ENCODE data around the gene PERM1. TPM values are rescaled to one million over a fixed set of nuclear protein-coding genes. Genes with fewer than 3 reads are reported as not detected.
A peak's percentile ranks its signal among the peaks of the same experiment; 100 is the strongest.

Gene PERM1
- total and polyA plus RNA-seq, 2 of the 13 experiments (the other 11 are each of a cell fraction or from before 2014, with no cell fraction given), result 0.04 to 0.29 TPM

- peak; percentile 66 for TF ChIP-seq ZNF574 (CRISPR knock-in tag; IDR thresholded peaks at IDR 0.05)
- TF ChIP-seq MAZ (IDR thresholded peaks at IDR 0.05; ENCODE audit: borderline replicate concordance, low read depth, low read length), result peak; percentile 85; the same call in 1 of the 2 replicates
- TF ChIP-seq MAZ (CRISPR knock-in tag; IDR thresholded peaks at IDR 0.05; ENCODE audit: low read depth), result peak; percentile 72
- no peak for TF ChIP-seq ZFP36L2 (CRISPR knock-in tag; IDR thresholded peaks at IDR 0.05)
- no peak for TF ChIP-seq EP300 (IDR thresholded peaks at IDR 0.05; ENCODE audit: low read depth in 2 of 2, low read length in 2 of 2)
- TF ChIP-seq EP300 (CRISPR knock-in tag; IDR thresholded peaks at IDR 0.05; ENCODE audit: borderline replicate concordance), result peak; percentile 44; the same call in 1 of the 2 replicates
- no peak for TF ChIP-seq KDM5A (IDR thresholded peaks at IDR 0.05; ENCODE audit: borderline replicate concordance, low read length)
- TF ChIP-seq ZNF543 (CRISPR knock-in tag; IDR thresholded peaks at IDR 0.05), result peak; percentile 67; the same call in 1 of the 2 replicates
- TF ChIP-seq ATF1 (CRISPR knock-in tag; IDR thresholded peaks at IDR 0.05), result peak; percentile 94
- TF ChIP-seq HNRNPUL1 (IDR thresholded peaks at IDR 0.05; ENCODE audit: low read depth, low read length), result no peak
- peak; percentile 83 for TF ChIP-seq ZNF616 (CRISPR knock-in tag; IDR thresholded peaks at IDR 0.05; ENCODE audit: low read depth)
- TF ChIP-seq ZNF749 (CRISPR knock-in tag; IDR thresholded peaks at IDR 0.05; ENCODE audit: borderline replicate concordance), result peak; percentile 22; the same call in 1 of the 2 replicates
- peak; percentile 82 for TF ChIP-seq TAF1 (CRISPR knock-in tag; IDR thresholded peaks at IDR 0.05)
- TF ChIP-seq ZNF337 (CRISPR knock-in tag; IDR thresholded peaks at IDR 0.05; ENCODE audit: borderline replicate concordance, low read depth), result 0 out of 2 replicates have a peak, but pooled peaks have one; percentile 15
- no peak for TF ChIP-seq PCBP1 (IDR thresholded peaks at IDR 0.05; ENCODE audit: borderline replicate concordance, low read depth, low read length)
- TF ChIP-seq SCMH1 (CRISPR knock-in tag; IDR thresholded peaks at IDR 0.05; ENCODE audit: borderline replicate concordance), result no peak
- peak; percentile 85; the same call in 1 of the 2 replicates for TF ChIP-seq SMARCC2 (IDR thresholded peaks at IDR 0.05)
- TF ChIP-seq ZNF567 (CRISPR knock-in tag; IDR thresholded peaks at IDR 0.05; ENCODE audit: borderline replicate concordance), result peak; percentile 42; the same call in 1 of the 2 replicates
- peak; percentile 83 for TF ChIP-seq IKZF5 (CRISPR knock-in tag; IDR thresholded peaks at IDR 0.05)
- TF ChIP-seq, protein P1, sequence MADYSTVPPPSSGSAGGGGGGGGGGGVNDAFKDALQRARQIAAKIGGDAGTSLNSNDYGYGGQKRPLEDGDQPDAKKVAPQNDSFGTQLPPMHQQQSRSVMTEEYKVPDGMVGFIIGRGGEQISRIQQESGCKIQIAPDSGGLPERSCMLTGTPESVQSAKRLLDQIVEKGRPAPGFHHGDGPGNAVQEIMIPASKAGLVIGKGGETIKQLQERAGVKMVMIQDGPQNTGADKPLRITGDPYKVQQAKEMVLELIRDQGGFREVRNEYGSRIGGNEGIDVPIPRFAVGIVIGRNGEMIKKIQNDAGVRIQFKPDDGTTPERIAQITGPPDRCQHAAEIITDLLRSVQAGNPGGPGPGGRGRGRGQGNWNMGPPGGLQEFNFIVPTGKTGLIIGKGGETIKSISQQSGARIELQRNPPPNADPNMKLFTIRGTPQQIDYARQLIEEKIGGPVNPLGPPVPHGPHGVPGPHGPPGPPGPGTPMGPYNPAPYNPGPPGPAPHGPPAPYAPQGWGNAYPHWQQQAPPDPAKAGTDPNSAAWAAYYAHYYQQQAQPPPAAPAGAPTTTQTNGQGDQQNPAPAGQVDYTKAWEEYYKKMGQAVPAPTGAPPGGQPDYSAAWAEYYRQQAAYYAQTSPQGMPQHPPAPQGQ (CRISPR knock-in tag; IDR thresholded peaks at IDR 0.05; ENCODE audit: borderline replicate concordance), result no peak
- no peak for TF ChIP-seq TCF7 (IDR thresholded peaks at IDR 0.05; ENCODE audit: low read depth)
- TF ChIP-seq GPN1 (CRISPR knock-in tag; IDR thresholded peaks at IDR 0.05; ENCODE audit: borderline replicate concordance), result no peak
- no peak for TF ChIP-seq GATA4 (IDR thresholded peaks at IDR 0.05; ENCODE audit: borderline replicate concordance, low read depth)
- TF ChIP-seq ZNF761 (CRISPR knock-in tag; conservative IDR thresholded peaks at IDR 0.05), result peak; percentile 75; the same call in 1 of the 2 replicates
- TF ChIP-seq ZNF468 (CRISPR knock-in tag; IDR thresholded peaks at IDR 0.05), result no peak
Observed at GRCh38 chr1:1000357-1001056, 18.6 kb upstream of the PERM1 start (continued).
